Subcutaneous adipose tissue (tissue), 4 donors: ENCODE measurements around the gene ZNF716. TPM values are rescaled to one million over a fixed set of nuclear protein-coding genes. Genes with fewer than 3 reads are reported as not detected.

Experiments used
- total RNA-seq, 4 donors: library from RNA; depleted of rRNA; stranded (reverse); fragments of >200 nt; gene quantifications; one replicate each; pipeline ENCODE4 v1.1.0, GENCODE V29; 2016
- TF ChIP-seq, protein P1 (sequence below): fragments of 450-650 bp; IDR thresholded peaks from one replicate; pipeline ENCODE4 v1.5.1; 2016; ENCODE audit warnings: low read depth, mild to moderate bottlenecking, control low read depth, antibody characterized with exemption, moderate library complexity

The ZNF716 gene
- total RNA-seq, 4 donors from 2014 or later, result not detected

DNA sequence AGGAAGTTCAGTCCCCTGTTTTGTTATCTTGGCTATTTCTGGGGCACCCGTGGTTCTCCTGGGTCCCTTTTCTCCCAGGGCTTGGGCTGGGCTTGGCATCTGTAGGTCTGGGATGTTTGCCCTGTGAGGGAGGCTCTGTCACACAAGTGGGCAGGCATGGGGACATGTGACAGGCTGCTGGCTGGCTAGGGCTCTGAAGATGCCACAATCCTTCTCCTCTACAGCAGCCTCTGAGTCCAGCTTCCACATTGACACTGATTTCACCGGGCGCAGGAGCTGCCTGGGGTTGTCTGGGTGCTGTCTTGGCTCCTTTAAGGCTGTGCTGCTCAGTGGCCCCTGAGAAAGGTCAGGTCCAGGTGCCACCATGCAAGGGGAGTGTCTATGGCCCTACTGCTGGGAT, 37.4 kb upstream of the ZNF716 start:
- TF ChIP-seq, protein P1, sequence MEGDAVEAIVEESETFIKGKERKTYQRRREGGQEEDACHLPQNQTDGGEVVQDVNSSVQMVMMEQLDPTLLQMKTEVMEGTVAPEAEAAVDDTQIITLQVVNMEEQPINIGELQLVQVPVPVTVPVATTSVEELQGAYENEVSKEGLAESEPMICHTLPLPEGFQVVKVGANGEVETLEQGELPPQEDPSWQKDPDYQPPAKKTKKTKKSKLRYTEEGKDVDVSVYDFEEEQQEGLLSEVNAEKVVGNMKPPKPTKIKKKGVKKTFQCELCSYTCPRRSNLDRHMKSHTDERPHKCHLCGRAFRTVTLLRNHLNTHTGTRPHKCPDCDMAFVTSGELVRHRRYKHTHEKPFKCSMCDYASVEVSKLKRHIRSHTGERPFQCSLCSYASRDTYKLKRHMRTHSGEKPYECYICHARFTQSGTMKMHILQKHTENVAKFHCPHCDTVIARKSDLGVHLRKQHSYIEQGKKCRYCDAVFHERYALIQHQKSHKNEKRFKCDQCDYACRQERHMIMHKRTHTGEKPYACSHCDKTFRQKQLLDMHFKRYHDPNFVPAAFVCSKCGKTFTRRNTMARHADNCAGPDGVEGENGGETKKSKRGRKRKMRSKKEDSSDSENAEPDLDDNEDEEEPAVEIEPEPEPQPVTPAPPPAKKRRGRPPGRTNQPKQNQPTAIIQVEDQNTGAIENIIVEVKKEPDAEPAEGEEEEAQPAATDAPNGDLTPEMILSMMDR, result no peak

DNA sequence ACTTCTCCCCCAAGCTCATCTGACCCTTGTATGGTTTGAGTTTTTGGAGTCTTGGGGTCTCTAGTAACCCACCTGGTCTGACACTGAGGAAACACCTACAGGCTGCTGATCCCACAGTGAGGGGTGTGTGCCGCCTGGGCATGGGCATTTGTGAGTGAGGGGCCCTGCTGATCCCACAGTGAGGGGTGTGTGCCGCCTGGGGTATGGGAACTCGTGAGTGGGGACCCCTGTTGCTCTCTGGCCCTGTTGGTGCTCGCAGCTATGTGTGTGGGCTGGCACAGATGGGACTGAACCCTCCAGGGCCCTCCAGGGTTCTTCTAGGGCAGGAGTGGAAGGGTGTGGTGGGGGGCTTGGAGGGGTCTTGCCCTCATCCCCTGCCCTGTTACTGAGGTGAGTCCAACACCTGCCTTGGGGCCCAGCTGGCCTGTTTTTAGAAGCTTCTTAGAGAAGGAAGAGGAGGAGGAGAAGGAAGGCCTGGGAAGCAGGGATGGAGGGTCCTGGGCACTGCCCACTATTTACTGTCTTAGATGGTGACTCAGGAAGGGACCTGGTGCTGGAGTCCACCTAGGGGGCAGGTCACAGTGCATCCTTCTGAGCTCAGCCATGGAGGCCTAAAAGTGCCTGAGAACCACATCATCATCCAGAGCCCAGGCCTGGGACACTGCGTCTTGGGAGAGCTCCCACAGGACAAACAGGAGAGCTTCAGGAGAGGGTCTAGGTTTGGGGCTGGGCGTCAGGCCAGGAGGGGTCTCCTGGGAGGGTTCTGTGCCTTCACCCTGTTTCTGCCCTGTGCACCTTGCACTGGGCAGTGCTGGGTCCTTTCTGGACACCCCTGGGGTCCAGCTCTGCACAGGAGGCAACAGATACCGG, 36.2 kb upstream of the ZNF716 start:
- TF ChIP-seq, protein P1, result no peak

DNA sequence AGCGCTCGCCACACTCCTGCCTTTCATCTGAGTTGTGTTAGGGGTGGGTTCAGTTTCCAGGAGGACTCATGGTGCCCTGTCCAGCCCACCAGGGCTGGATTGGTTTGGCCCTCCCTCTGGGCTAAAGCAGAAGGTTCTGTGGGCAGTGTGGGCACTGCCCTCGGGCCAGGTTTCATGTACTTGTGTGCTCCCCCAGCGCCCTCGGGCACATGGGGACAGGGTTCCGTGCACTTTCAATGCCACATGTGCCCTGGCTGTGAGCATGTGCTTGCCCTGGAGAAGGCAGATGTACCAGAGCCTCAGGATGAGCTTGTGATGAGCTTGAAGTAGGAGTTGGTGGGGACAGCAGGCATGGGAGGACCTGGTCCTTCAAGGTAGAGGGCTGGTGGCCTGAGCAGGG, 35.6 kb upstream of the ZNF716 start:
- TF ChIP-seq, protein P1, result no peak

DNA sequence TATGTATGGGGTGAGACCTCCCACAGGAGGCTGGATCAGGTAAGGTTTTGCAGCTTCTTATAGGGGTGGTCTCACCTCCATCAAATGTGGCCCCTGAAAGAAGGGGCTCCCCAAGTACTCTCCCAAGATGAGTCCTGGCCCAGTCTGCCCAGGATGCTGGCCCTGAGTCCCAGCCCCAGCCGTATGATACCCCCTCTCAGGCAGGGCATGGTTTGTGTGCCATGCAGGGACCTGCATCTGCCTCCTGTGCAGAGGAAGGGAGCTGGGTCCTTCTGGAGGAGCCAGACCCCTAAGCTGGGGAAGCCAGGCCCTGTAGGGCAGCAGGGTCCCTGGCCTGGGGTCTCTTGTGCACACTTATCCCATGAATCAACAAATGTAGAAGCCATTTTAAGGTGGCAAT, 35.1 kb upstream of the ZNF716 start:
- TF ChIP-seq, protein P1, result no peak

DNA sequence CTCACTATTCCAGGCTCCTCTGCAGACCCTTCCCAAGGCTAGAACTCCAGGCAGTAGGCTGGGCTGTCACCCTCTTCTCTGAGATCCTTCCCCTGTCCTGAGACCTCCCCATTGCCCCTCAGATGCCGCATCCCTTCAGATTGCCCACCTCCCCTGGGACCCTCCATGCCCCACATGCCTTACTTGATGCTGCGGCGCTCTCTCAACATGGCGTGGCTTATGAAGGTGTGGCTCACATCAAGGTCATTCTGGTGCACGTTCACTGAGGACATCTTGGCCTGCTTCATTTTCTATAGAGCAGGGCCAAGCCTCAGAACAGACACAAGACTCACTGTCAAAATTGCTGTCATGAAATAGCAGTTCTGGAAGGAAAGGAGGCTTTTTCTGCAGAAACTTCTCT, 34.7 kb upstream of the ZNF716 start:
- TF ChIP-seq, protein P1, result no peak

DNA sequence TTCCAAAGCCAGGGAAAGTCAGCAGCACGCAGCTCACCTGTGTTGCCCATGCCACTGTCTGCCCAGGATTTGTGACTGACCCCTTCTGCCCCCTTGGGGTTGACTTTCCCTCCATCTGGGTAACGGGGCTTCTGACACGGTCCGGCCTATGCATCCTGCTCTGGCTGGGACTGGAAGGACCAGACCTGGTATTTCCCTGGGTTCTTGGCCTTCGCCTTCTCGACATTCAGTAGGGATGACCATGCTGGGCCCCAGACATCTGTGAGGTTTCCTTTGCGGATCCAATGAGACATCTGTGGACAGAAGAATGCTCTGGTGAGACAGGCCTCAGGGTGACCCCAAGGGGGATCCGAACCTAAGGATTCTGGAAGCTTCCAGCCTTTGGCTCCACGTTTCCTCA, 34.2 kb upstream of the ZNF716 start:
- TF ChIP-seq, protein P1, result no peak

DNA sequence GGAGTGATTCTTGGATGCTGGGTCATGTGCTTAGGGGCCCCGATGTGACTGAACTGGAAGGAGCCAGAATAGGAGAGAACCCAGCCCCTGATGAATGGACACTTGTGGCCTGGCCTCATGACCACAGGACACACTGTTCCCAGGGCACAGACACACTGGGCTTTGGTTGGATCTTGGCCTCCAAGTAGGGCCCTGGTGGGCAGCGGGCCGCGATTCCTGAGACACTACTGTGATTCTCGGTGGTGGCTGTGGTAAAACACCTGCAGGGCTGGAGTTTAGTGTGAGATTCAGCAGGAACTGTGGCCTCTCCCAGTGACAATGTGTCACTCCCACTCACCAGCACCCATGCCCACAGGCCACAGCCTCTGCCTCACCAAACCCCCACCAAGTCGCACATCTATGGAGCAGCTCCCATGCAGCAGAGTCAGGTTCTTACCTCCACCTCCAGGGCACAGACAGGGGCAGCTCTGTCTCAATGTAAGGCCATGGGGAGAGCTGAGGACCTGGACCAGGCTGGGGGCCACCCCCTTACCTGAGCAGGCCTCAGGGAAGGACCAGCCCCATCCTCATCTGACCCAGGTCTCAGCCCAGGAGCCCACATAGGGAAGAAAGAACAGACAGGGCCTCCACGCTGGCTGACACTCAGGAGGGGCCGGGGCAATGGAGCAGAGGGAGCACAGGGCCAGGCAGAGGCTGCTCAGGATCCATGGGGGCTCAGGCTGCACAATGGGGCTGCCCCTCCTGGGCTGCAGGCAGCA, 33.2 kb upstream of the ZNF716 start:
- TF ChIP-seq, protein P1, result no peak
